ENCODE data around the gene MPHOSPH8.
A peak's percentile ranks its signal among the peaks of the same experiment; 100 is the strongest.
"Not testable (repeated sequence)": the region's sequence is repeated elsewhere in the genome, so short reads cannot be mapped to it uniquely, and the experiment has no call there.

Gene MPHOSPH8

DNA sequence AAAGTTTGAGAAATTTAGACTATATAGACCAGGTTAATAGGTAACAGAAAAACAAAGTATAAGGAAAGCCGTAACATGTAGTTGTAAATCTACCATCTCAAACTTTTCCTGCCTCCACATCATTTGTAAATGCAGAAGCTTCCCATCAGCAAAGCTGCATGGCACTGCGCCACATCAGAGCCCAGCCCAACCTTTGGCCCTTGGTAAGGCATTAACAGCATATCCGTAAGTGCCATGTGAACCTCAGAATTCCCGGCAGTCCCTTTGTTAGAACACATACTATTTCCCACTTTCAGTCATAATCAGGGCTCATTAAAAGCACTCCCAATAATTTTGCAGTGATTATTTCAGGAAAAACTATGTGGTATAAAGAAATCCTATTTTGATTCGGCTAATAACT lies 51.6 kb downstream of the MPHOSPH8 start:
- 94 to 95% methylated on average over 2 of the region's 5 CpGs for WGBS, 2 experiments (ENCODE audit: insufficient coverage in 2 of 2)
- no peaks in the 10 kb centered on the region for H3K4me1 ChIP-seq (ENCODE audit: control insufficient read depth, insufficient read depth, low read length, poor library complexity, severe bottlenecking)
- H3K27ac ChIP-seq (ENCODE audit: low read depth, low read length, severe bottlenecking) = no peak overlapping the region

DNA sequence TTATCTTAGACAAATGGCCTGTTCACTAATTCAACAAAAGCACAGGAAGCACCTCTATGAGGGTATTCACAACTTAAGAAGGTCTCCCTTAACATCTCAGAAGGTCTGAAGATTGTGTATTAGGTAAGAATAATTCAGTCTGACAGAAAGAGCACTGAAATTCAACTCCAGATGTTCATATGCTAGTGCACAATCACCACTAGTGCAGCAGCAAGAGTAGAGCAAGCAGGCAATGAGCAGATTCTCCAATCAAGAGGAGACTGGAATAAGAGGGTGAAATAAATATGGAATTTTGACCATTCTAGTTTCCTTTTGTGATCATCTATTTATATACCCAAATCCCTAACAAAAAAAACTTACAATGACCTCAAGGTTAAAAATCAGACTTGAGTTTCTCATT lies 52.0 kb downstream of the MPHOSPH8 start:
- H3K4me1 ChIP-seq (ENCODE audit: control insufficient read depth, insufficient read depth, low read length, poor library complexity, severe bottlenecking) = no peaks in the 10 kb centered on the region
- H3K9me3 ChIP-seq (ENCODE audit: control insufficient read depth, low read length) = no peaks in the 10 kb centered on the region
- no peak overlapping the region for H3K4me3 ChIP-seq (ENCODE audit: extremely low read depth, insufficient read depth, low read length, poor library complexity, severe bottlenecking)
- H3K36me3 ChIP-seq (ENCODE audit: control insufficient read depth, insufficient read depth, low read length) = peaks cover 8% of the 10 kb centered on the region
- H3K27ac ChIP-seq (ENCODE audit: low read depth, low read length, severe bottlenecking) = no peak overlapping the region

More for the DNA sequence above, 51.6 kb downstream of the MPHOSPH8 start:
- H3K36me3 ChIP-seq (ENCODE audit: control insufficient read depth, insufficient read depth, low read length) = peaks cover 8% of the 10 kb centered on the region
- H3K9me3 ChIP-seq (ENCODE audit: control insufficient read depth, low read length) = no peaks in the 10 kb centered on the region
- no peak overlapping the region for H3K4me3 ChIP-seq (ENCODE audit: extremely low read depth, insufficient read depth, low read length, poor library complexity, severe bottlenecking)

DNA sequence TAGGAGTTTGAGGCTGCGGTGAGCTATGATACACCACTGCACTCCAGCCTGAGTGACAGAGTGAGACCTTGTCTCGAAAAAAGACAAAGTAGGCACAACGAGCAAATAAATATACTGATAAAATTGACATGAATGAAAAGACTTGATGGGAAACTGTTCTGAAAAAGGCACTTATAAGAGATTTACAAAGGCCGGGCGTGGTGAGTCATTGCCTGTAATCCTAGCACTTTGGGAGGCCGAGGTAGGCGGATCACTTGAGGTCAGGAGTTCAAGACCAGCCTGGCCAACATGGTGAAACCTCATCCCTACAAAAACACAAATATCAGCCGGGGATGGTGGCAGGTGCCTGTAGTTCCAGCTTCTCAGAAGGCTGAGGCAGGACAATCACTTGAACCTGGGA lies 58.0 kb downstream of the MPHOSPH8 start:
- H3K36me3 ChIP-seq (ENCODE audit: control insufficient read depth, insufficient read depth, low read length) = peaks cover 20% of the 10 kb centered on the region
- 94 to 98% methylated on average over 7 to 8 of the region's 8 CpGs for WGBS, 2 experiments (ENCODE audit: insufficient coverage in 2 of 2)
- H3K27ac ChIP-seq (ENCODE audit: low read depth, low read length, severe bottlenecking); H3K9me3 ChIP-seq (ENCODE audit: control insufficient read depth, low read length); H3K4me3 ChIP-seq (ENCODE audit: extremely low read depth, insufficient read depth, low read length, poor library complexity, severe bottlenecking); H3K4me1 ChIP-seq (ENCODE audit: control insufficient read depth, insufficient read depth, low read length, poor library complexity, severe bottlenecking): not testable (repeated sequence)

DNA sequence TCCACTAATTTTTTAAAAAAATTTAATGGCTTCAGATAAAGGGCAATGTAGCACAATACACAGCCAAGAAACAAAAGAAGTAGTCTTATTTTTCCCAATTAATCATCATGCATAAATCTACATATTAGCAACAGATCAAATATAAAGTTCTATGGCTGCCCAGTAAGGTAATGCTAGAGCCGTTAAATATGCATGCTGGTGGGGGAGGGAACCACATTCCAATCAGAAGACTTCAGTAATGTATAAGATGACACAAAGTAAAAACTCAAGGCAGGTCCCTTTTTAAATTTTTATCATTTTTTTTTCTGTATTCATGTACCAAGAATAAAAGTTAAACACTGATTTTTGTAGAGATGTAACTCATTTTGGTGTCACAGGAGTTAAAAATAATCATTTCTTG lies 62.0 kb downstream of the MPHOSPH8 start:
- H3K4me3 ChIP-seq (ENCODE audit: extremely low read depth, insufficient read depth, low read length, poor library complexity, severe bottlenecking) = no peak overlapping the region
- WGBS, 2 experiments (ENCODE audit: insufficient coverage in 2 of 2) = no CpG with 5 or more reads among the region's 1 CpG

DNA sequence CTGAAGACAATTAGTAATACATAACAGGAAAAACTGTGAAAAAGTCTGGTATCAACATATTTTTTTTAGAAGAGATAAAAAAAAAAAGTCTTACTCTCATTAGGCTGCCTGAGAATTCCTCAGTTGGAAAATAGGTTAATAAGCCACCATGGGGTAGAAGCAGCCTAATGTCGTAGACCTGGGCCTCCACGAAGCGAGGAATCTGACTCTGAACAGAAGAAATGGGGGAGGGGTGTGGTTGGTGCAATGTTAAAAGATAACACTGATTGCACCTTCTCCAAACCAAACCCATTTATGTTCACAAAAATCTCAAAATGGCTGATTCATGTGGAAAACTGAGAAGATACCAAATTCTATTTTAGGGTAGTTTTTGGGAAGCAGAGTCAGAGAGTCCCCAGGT lies 62.4 kb downstream of the MPHOSPH8 start:
- no peak overlapping the region for H3K4me3 ChIP-seq (ENCODE audit: extremely low read depth, insufficient read depth, low read length, poor library complexity, severe bottlenecking)
- no CpG with 5 or more reads among the region's 3 CpGs for WGBS, 2 experiments (ENCODE audit: insufficient coverage in 2 of 2)
- peaks cover 12% of the 10 kb centered on the region for H3K36me3 ChIP-seq (ENCODE audit: control insufficient read depth, insufficient read depth, low read length)
- peaks cover 13% of the 10 kb centered on the region for H3K4me1 ChIP-seq (ENCODE audit: control insufficient read depth, insufficient read depth, low read length, poor library complexity, severe bottlenecking)
- no peaks in the 10 kb centered on the region for H3K9me3 ChIP-seq (ENCODE audit: control insufficient read depth, low read length)
- H3K27ac ChIP-seq (ENCODE audit: low read depth, low read length, severe bottlenecking) = no peak overlapping the region

More for the DNA sequence above, 62.0 kb downstream of the MPHOSPH8 start:
- H3K27ac ChIP-seq (ENCODE audit: low read depth, low read length, severe bottlenecking) = no peak overlapping the region
- peaks cover 13% of the 10 kb centered on the region for H3K4me1 ChIP-seq (ENCODE audit: control insufficient read depth, insufficient read depth, low read length, poor library complexity, severe bottlenecking)
- H3K9me3 ChIP-seq (ENCODE audit: control insufficient read depth, low read length) = no peaks in the 10 kb centered on the region
- H3K36me3 ChIP-seq (ENCODE audit: control insufficient read depth, insufficient read depth, low read length) = peaks cover 12% of the 10 kb centered on the region

DNA sequence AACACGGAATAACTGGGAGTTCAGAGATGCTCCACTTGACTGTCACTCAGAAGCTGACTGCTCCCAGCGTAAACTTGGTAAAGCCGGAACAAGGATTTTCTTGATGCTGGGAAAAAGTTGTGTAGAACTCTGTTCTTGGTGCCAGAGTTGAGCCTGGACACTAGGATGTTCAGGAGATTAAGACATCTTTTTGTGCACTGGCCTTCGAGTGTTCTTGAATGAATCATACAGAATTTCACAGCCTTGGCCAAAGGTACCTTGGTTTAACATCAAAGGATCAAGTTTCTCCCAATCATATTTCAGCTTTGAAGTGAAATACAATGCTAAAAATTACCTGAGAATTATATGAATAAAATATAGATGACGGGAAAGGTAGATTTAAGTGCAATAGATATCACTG lies 67.5 kb downstream of the MPHOSPH8 start:
- H3K4me1 ChIP-seq (ENCODE audit: control insufficient read depth, insufficient read depth, low read length, poor library complexity, severe bottlenecking) = peaks cover 11% of the 10 kb centered on the region
- WGBS, 2 experiments (ENCODE audit: insufficient coverage in 2 of 2) = no CpG with 5 or more reads among the region's 5 CpGs
- not testable (repeated sequence) for H3K36me3 ChIP-seq (ENCODE audit: control insufficient read depth, insufficient read depth, low read length); H3K4me3 ChIP-seq (ENCODE audit: extremely low read depth, insufficient read depth, low read length, poor library complexity, severe bottlenecking); H3K9me3 ChIP-seq (ENCODE audit: control insufficient read depth, low read length); H3K27ac ChIP-seq (ENCODE audit: low read depth, low read length, severe bottlenecking)

DNA sequence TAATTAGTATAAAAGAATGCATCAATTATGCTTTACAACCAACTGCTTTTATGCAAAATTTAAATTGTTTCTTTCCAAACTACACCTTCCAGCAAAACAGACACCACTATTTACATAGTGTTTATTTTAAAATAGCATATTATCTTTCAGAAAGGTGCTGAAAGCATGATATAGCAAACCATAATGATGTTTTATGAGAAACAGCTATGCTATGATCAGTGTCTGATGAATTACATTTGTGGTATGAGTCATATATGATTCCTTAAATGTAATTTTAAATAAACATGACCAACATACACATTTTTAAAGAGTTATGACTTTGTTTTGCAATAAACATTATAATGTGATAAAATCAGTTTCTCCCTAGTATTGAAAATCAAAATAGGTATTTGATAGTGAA lies 68.2 kb downstream of the MPHOSPH8 start:
- not testable (repeated sequence) for H3K27ac ChIP-seq (ENCODE audit: low read depth, low read length, severe bottlenecking); H3K4me1 ChIP-seq (ENCODE audit: control insufficient read depth, insufficient read depth, low read length, poor library complexity, severe bottlenecking); H3K4me3 ChIP-seq (ENCODE audit: extremely low read depth, insufficient read depth, low read length, poor library complexity, severe bottlenecking); H3K36me3 ChIP-seq (ENCODE audit: control insufficient read depth, insufficient read depth, low read length); H3K9me3 ChIP-seq (ENCODE audit: control insufficient read depth, low read length)

DNA sequence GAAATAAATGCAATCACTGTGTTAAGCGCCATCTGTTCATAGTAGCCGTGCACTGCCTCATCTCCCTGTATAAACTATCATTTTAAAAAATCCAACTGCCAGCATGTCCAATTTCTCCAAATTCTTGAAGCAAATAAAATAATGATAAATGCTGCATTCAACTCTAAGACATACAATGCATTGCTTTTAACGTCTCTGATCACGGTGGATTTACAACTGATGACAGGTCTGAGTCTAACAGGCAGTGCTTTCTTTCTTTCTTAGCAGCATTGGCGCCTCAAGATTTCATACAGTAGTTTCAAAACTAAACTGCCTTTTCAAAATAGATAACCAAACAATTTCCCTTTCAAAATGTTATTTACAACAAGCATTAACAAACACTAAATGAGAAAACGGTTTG lies 70.8 kb downstream of the MPHOSPH8 start:
- H3K27ac ChIP-seq (ENCODE audit: low read depth, low read length, severe bottlenecking); H3K4me1 ChIP-seq (ENCODE audit: control insufficient read depth, insufficient read depth, low read length, poor library complexity, severe bottlenecking); H3K9me3 ChIP-seq (ENCODE audit: control insufficient read depth, low read length); H3K36me3 ChIP-seq (ENCODE audit: control insufficient read depth, insufficient read depth, low read length); H3K4me3 ChIP-seq (ENCODE audit: extremely low read depth, insufficient read depth, low read length, poor library complexity, severe bottlenecking): not testable (repeated sequence)
- WGBS, 2 experiments (ENCODE audit: insufficient coverage in 2 of 2) = 63 to 78% methylated on average over 3 to 5 of the region's 6 CpGs

DNA sequence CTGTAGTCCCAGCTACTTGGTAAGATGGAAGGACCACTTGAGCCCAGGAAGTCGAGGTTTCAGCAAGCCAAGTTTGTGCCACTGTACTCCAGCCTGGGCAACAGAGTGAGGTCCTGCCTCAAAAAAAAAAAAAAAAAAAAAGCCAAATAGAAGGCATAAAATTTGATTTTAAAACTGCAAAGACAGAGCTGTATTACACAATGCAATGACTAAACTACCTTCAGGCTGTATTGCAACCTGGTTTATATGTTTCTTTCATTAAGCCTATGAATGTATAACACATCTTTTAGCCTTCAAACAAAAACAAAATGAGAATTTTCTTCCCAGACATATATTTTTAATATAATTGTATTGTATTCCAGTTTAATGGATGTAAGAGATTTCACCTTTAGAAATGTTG lies 75.6 kb downstream of the MPHOSPH8 start:
- H3K27ac ChIP-seq (ENCODE audit: low read depth, low read length, severe bottlenecking) = not testable (repeated sequence)

DNA sequence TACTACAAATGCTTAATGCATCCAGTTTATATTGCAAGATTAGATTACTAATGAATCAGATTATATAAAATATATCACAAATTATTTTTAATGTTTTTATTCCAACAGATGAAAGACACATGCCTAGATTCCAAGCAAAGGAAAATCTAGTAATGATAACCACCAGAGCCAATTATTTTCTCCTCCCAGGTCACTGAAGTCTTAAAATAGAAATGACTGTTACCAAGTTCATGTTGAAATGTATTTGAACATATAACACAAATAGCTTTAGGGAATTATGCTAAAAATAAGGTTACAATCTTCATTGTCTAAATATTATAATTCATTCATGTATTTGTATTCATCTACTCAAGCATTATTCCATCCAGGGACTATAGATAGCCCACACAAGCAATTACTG lies 76.3 kb downstream of the MPHOSPH8 start:
- H3K9me3 ChIP-seq (ENCODE audit: control insufficient read depth, low read length); H3K4me1 ChIP-seq (ENCODE audit: control insufficient read depth, insufficient read depth, low read length, poor library complexity, severe bottlenecking); H3K4me3 ChIP-seq (ENCODE audit: extremely low read depth, insufficient read depth, low read length, poor library complexity, severe bottlenecking); H3K27ac ChIP-seq (ENCODE audit: low read depth, low read length, severe bottlenecking); H3K36me3 ChIP-seq (ENCODE audit: control insufficient read depth, insufficient read depth, low read length): not testable (repeated sequence)

More for the DNA sequence above, 75.6 kb downstream of the MPHOSPH8 start:
- not testable (repeated sequence) for H3K4me1 ChIP-seq (ENCODE audit: control insufficient read depth, insufficient read depth, low read length, poor library complexity, severe bottlenecking); H3K4me3 ChIP-seq (ENCODE audit: extremely low read depth, insufficient read depth, low read length, poor library complexity, severe bottlenecking); H3K9me3 ChIP-seq (ENCODE audit: control insufficient read depth, low read length); H3K36me3 ChIP-seq (ENCODE audit: control insufficient read depth, insufficient read depth, low read length)
- WGBS, 2 experiments (ENCODE audit: insufficient coverage in 2 of 2) = 100% methylated on average over 1 of the region's 1 CpG; no CpG with 5 or more reads in 1 of the 2 experiments

DNA sequence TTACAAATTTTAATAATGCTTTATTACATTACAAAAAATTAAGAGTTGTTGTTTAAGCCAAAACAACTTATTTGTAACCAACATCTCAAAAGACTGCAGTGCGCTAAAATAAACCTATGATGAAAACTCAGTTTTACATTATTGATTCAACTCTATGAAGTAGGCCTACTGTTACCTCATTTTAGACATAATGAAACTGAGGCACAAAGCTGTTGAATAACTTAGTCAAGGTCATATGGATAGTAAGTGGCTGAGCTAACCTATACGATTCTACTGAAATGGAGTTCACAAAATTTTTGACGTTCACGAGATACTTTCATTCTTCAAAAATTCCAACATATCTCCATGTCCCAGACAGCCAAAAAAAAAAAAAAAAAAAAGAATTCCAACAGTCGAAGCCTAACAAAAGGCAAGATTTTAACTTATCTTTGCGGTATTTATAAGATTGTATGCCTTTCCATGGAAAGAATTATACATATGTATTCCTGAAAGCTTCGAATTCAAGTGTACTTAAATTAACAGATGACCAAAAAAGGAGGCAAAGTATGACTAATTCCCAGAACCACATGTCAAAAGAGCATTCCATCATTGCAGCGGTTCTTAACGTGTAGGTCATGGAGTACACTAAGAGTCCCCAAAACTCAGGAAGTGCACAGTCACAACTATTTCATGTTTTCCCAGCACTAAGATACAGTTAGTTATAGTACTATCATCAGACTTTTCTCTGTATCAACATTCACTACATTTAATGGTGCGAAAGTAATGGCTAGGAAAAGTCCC lies 79.9 kb downstream of the MPHOSPH8 start:
- 60 to 100% methylated on average over 1 of the region's 10 CpGs for WGBS, 2 experiments (ENCODE audit: insufficient coverage in 2 of 2)
- H3K9me3 ChIP-seq (ENCODE audit: control insufficient read depth, low read length) = no peaks in the 10 kb centered on the region
- H3K36me3 ChIP-seq (ENCODE audit: control insufficient read depth, insufficient read depth, low read length) = peaks cover 16% of the 10 kb centered on the region
- no peaks in the 10 kb centered on the region for H3K4me1 ChIP-seq (ENCODE audit: control insufficient read depth, insufficient read depth, low read length, poor library complexity, severe bottlenecking)
- no peak overlapping the region for H3K4me3 ChIP-seq (ENCODE audit: extremely low read depth, insufficient read depth, low read length, poor library complexity, severe bottlenecking)
- H3K27ac ChIP-seq (ENCODE audit: low read depth, low read length, severe bottlenecking) = peak overlapping the region; percentile 39
